Putamen (tissue), 1 donor: ENCODE data around the gene CAPZA3.
"Not testable (repeated sequence)": the region's sequence is repeated elsewhere in the genome, so short reads cannot be mapped to it uniquely, and the experiment has no call there.

Experiments
- DNase-seq: peaks from one replicate; pipeline ENCODE4 v3.0.0-alpha.2; 2016; ENCODE audit warnings: low spot score

The CAPZA3 gene

GRCh38 chr12:18737819-18738218, at the start of gene CAPZA3, which contains the start of gene PLCZ1:
Gene CAPZA3 (plus strand): TSS chr12:18738119. CDS start chr12:18738269, 150 bp downstream.
Gene PLCZ1 (minus strand): TSS chr12:18738012. CDS start chr12:18737371, 641 bp downstream.
- DNase-seq = no peak

- DNase-seq = no peak
Measured at GRCh38 chr12:18689771-18690170, 48.1 kb upstream of the CAPZA3 start.

- peak; percentile 6 for DNase-seq
Measured at GRCh38 chr12:18690653-18691052, 47.3 kb upstream of the CAPZA3 start.

GRCh38 chr12:18693986-18694385, 43.9 kb upstream of the CAPZA3 start:
- not testable (repeated sequence) for DNase-seq

- DNase-seq = no peak
Measured at GRCh38 chr12:18696971-18697602, 40.8 kb upstream of the CAPZA3 start.

GRCh38 chr12:18700271-18700670, 37.6 kb upstream of the CAPZA3 start:
- DNase-seq = no peak

GRCh38 chr12:18703321-18703720, 34.6 kb upstream of the CAPZA3 start:
- no peak for DNase-seq

- no peak for DNase-seq
Measured at GRCh38 chr12:18703911-18704310, 34.0 kb upstream of the CAPZA3 start.

GRCh38 chr12:18706798-18707197, 31.1 kb upstream of the CAPZA3 start:
- DNase-seq = no peak

- DNase-seq = no peak
Measured at GRCh38 chr12:18716236-18716635, 21.7 kb upstream of the CAPZA3 start.

- DNase-seq = no peak
Measured at GRCh38 chr12:18718462-18718861, 19.5 kb upstream of the CAPZA3 start.

- DNase-seq = no peak
Measured at GRCh38 chr12:18719922-18720510, 17.9 kb upstream of the CAPZA3 start.

- DNase-seq = no peak
Measured at GRCh38 chr12:18720690-18721089, 17.2 kb upstream of the CAPZA3 start.

GRCh38 chr12:18721452-18721851, 16.5 kb upstream of the CAPZA3 start:
- DNase-seq = no peak

GRCh38 chr12:18723752-18724151, 14.2 kb upstream of the CAPZA3 start:
- DNase-seq = no peak

- DNase-seq = no peak
Measured at GRCh38 chr12:18731156-18731555, 6.8 kb upstream of the CAPZA3 start.

- DNase-seq = no peak
Measured at GRCh38 chr12:18747895-18748294, 10.0 kb downstream of the CAPZA3 start.

GRCh38 chr12:18749386-18749957, 11.6 kb downstream of the CAPZA3 start:
- DNase-seq = no peak

- no peak for DNase-seq
Measured at GRCh38 chr12:18750085-18750484, 12.2 kb downstream of the CAPZA3 start.

GRCh38 chr12:18751866-18752265, 13.9 kb downstream of the CAPZA3 start:
- no peak for DNase-seq

GRCh38 chr12:18752280-18752920, 14.5 kb downstream of the CAPZA3 start:
- no peak for DNase-seq

- no peak for DNase-seq
Measured at GRCh38 chr12:18752947-18753346, 15.0 kb downstream of the CAPZA3 start.
